Stimulated activated CD8-positive, alpha-beta memory T cell treated with anti-CD3 and anti-CD28 coated beads, Interleukin-15, amount 100 ng/mL, for 1 hour (primary cell): ENCODE measurements around the gene MST1.
A peak's percentile ranks its signal among the peaks of the same experiment; 100 is the strongest.

Experiments
- DNase-seq: peaks from one replicate; pipeline ENCODE4 v3.0.0-alpha.2; 2020; ENCODE audit warnings: low read depth

The MST1 gene

DNA sequence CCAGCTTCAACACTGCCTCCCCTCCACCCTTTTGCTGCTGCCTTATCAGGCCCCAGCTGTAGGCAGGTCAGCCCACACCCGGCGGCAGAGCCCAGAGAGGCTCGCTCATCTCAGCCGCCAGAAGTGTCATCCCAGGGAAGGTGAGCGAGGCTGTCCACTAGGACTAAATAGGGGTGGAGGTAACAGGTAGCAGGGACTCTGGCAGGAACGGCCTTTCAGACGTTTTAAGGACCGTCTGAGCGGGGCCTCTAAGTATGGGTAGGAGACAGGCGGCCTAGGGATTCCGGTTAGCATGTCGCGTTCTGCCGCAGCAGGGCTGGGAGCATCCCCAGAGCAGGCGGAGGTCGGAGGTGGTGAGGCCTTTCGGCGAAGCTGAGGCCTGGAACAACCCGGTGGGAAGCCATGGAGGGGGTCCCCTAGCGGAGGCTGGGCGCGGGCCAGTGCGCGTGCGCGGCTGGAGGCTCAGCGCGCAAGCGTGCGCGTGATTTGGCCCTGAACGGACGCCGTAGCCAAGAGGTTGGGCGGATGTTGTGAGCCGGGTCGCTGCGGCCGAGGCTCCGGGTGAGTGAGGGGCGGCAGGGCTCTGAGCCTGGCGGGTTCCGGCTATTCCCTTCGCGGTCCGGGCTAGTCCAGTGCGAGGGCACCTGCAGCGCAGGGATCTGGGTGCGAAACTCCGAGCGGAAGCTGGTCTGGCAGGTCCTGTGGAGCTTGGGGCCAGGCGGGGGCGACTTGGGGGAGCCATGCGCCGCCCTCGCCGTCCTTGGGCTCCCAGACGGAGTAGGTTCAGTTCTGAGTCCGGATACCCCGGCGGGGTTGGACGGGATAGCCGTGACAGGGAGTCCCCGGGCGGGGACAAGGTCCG lies at the start of gene MST1, which contains the start of gene RNF123:
Gene MST1, minus strand, starts transcription at position 429 of the 862 bp plus-strand sequence. CDS start 783 bp downstream, outside the sequence.
Gene RNF123, plus strand, starts transcription at position 512 of the 862 bp plus-strand sequence. CDS start 1,609 bp downstream, outside the sequence.
- peak; percentile 83 for DNase-seq

DNA sequence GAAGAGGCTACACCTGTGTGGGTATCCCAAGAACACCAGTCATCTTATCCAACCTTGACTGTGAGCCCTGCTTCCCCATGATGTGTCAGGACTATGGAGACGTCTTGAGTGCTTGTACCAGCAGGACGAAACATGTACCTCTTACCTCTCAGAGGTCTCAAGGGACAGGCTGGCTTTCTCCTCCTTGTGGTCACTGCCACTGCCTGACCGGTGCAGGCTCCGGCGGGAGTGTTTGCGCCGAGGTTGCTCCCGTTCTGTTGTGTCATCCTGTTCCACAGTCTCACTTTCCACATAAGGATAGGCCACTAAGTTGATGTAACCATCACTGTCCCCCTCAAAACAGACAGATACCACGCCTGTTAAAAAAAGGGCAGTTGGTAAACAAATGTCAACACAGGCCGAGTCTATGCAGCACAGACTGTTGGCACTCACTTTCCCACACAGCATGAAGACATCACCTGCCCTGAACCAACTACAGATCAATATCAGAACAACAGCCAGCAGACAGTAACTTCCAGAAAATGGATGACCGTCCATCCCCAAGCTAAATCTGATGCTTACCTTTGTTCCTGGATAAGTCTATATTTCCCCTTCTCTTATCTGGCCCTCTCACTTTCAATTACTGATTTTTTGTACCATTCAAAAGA lies 48.9 kb upstream of the MST1 start:
- DNase-seq = no peak

DNA sequence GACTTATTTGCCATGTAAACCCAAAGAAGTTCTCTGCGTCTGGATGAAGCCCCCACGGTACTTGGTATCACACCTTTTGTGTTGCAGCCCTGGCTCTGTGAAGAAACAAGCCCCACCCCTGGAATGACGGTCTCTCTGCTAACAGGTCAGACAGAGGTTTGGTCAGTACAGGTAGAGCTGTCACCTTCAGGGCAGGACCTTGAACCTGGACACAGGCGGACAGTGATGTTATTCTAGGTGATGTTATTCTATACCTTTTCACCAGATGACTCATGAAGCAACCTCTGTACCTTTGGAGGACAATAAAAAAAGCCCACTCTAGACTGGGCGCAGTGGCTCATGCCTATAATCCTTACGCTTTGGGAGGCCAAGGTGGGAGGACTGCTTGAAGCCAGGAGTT lies 45.5 kb upstream of the MST1 start:
- DNase-seq = no peak

DNA sequence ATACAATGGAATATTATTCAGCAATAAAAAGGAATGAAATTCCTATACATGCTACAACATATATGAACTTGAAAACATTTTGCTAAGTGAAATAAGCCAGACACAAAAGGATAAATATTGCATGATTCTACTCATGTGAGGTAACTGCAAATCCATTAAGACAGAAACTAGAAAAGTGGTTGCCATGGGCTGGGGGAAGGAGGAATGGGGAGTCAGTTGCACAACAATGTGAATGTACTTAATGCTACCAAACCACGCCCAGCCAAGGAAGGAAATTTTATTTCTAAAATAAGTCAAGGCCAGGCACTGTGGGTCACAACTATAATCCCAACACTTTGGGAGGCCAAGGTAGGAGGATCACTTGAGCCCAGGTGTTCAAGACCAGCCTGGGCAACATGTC lies 44.3 kb upstream of the MST1 start:
- no peak for DNase-seq

DNA sequence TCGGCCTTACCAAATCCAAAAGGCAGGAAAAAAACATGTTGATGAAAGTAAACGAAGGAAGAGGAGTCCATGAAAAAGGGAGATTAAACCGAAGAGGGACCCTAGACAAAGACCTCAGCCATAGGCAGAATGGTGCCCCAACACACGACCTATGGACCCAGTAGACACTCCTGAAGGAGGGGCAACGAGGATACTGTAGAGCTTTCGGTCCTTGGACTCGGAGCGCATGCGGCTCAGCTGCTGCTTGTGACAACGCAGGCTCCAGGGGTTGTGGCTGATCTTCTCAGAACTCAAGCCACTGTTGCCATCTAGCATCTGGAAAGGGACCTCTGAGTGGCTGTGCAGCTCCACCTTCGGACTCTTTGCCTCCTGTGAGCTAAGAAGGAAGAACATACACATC lies 43.3 kb upstream of the MST1 start:
- DNase-seq = no peak

DNA sequence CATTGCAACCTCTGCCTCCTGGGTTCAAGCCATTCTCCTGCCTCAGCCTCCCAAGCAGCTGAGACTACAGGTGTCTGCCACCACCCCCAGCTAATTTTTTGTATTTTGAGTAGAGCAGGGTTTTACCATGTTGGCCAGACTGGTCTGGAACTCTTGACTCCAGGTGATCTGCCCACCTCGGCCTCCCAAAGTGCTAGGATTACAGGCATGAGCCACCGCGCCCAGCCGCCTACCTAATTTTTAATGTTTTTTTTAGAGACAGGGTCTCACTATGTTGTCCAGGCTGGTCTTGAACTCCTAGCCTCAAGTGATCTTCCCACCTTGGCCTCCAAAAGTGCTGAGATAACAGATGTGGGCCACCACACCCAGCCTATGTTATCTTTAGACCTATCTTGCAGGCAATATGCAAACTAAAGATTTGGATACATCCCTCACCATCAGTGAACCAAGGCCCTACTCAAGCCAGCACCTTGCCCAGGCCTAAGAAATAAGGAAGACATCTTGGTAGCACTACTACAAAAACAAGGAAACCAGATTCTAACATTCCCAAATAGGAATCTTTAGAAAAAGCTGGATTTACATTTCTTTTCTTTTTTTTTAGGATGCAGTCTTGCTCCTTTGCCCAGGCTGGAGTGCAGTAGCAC lies 40.8 kb upstream of the MST1 start:
- no peak for DNase-seq

DNA sequence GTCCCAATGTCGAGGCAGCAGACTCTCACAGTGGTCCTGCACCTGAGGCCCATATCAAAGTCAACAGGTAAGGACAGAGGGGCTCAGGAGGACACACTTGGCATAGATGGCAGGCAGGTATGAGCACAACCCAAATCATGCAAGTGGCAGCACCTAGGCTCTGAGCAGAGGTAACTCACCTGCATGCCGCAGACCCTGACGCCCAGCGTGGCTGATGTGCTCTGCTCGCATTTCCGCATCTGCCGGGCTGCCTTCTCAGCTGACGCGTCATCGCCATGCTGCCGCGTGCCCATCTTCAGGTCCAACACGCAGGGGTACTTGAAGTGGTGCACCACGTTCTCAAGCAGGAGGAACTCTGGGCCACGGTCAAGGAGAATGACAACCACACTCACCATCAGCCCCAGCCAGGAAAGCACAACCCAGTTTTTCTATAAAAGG lies 38.7 kb upstream of the MST1 start:
- no peak for DNase-seq

DNA sequence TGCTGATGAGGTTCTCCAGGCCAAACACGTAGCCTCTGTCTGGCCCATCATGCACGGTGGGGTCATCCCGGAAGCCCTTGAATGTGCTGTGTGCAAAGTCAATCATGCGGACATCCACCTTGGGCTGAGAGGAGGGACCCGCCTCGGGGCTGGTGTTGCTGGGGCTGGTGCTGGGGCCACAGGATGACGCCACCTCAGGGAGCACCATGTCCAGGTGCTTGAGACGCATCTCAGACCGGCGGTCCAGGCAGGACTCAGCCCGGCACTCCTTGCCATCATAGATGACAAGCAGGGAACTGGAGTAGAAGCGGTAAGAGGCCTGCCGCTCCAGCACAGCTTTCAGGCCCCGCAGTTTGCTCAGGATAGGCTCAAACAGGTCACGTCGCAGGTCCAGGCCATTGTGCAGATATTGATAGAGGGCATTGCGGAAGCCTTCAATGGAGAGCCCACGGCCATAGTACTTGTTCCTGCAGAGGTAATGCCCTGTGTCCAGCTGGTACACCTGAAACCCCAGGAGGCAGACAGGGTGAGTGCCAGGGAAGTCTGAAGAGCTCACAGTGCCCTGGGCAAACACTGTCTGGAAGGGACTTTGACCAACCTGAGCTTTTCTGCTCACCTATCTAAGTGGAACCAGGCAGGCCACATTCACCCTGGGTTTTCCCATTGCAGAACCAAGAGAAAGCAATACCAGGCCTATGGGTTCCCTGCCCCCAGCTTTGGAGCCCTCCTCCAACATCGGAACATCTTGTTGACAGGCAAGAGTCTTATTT lies 38.1 kb upstream of the MST1 start:
- no peak for DNase-seq

DNA sequence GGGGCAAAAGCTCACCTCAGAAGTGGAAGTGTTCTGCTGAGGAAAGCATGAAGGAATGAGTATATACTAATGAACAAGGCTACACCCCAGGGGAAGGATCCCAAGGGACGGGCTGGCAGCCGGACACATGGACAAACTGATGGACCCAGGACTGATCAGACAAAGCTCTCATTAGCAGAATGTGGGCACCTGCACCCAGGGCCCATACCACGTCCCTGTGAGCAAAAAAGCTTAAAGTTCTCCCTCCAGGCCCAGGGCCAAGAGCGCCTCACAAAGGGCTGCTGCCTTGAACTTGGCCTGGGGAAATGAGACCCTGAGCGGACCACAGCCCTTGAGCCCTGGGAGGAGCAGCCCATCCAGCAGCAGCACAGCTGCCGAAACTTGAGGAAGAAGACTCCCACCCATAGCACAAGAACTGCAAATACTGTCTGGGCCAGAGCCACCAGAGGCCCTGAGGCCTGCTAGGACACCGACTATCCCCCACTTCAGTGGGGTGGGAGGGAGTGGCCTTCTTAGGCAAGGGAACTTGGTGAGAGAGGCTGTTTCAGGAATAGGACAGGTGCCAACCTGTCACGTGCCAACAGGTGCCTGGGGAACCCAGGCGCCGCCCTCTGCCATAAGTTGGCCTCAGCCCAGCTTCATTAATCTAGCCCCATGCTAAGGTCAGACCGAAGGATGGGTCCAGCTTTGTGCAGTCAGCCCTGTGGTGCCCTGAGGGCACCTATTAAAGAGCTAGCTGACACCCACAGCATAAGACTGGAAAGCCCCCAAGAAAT lies 36.8 kb upstream of the MST1 start:
- no peak for DNase-seq

DNA sequence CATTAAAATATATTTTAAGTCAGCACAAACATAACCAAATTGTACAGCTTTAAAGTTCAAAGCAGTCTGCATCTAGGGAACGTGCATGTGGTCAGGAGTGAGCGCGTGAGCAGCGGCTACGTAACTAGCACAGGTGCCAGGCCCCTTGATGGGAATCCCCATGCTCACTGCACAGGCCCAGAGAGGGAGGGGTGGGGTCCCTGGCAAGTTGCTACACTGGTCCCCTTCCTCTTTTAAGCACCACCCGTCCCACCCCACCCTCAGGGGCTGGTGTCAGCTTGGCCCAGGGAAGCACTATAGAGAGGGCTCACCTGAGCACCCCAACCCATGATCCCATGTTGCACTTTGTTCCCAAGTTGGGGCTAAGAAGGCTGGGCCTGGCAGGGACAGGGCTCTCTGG lies 35.3 kb upstream of the MST1 start:
- no peak for DNase-seq

DNA sequence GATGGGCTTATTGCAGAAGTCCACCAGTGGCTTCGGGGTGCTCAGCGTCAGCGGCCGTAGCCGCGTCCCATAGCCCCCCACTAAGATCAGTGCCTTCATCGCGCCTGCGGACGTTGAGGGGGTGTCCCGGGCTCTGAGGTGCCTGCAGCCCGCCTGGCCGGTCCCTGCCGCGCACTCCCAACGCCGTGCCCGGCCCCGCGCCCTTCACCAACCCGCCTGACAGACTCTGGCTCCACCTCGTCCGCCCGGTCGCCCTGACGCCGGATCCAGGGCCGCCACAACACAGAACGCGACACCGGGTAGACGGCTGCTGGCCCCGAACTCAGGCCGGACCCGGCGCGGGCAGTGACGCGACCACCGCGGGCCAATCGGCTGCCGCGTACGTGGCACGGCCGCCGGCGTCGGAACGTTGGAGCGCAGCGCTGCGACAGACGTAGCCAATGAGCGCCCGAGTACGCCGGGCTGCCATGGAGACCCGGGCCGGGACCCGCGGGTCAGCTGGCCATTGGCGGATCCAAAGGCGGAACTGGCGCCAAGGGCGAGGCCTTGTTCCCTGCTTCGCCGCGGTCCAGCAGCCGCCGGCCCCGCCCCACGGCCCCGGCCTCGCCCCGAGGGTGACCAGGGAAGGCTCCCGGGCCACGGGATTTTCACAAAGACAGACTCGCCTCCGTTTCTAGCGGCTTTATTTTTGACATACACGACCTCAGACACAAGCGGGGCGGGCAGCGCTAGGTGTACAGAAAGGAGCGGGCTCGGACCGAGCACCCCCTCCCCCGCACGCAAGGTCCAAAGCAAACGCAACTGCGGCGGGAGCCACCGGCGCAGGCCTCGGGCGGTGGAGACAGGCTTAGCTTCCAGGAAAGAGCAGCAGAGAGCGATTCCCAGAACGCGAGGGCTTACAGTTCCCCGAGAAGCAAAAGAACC lies 34.6 kb upstream of the MST1 start, which contains the start of gene GMPPB:
Gene GMPPB, minus strand, starts transcription at position 324 of the 924 bp plus-strand sequence. Its CDS starts 225 bp downstream, at position 99.
- DNase-seq = peak; percentile 78

DNA sequence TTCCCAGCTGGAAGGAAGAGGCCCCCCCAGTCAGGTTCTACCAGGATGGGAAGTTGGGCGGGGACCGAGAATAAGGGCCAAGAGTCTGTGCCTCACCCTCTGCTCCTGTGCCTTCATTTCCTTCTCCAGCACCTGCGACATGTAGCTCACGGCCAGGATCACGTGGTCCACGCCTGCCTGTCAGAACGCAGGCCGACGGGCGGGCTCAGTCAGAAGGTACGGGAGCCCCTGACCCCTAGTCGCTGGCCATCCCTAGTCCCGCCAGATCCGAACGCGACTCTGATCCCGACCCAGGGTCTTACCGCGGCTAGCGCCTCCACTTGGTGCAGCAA lies 34.0 kb upstream of the MST1 start:
- DNase-seq = no peak

DNA sequence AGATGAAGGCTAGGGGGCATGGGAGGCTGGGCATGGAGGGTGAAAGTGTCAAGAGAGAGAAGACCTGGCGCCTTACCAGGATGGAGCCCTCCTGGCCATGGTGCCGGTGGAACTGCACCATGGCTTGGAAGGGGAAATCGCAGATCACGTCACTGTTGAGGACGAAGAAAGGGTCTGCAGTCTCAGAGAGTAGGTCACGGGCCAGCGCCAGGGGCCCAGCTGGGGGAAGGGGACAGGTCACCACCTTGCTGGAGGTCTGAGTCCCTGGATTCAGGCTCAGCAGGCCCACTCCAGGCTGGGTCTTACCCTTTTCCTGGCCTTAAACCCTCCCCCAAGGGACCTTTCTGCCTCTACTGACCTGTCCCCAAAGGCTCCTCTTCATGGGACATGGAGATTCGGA lies 33.6 kb upstream of the MST1 start:
- no peak for DNase-seq

DNA sequence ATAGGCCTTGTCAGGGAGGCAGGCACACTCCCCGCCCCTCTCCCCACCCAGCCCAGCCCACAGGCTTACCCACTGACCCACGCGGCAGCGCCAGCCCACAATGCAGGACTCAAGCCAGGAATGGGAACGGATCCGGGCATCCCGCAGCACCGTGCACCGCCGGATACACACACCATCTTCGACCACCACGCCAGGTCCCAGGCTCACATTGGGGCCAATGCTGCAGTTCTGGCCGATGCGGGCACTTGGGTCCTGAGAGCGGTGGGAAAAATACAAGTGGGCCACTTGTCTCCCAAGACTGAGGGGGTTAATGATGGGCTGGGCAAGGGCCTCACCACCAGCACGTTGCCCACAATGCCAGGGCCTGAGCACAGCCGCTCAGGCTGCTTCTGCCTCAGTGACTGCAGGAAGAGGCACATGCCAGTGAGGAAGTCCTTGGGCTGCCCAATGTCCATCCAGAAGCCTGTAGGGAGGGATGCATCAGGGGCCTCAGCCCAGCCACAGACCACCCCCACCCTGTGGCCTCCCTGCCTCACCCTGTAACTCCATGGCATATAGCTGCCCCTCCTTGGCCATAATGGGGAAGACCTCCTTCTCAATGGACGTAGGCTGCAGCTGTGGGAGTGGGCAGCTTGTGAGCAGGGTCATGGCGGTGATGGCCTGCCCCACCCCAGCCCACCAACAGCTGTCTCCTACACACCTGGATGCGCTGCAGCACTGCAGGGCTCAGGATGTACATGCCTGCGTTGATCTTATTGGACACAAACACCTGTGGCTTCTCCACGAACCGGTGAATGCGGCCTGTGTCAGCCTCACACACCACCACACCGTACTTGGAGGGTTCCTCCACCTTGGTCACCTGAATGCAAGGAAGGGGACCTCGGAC lies 32.9 kb upstream of the MST1 start:
- DNase-seq = no peak

DNA sequence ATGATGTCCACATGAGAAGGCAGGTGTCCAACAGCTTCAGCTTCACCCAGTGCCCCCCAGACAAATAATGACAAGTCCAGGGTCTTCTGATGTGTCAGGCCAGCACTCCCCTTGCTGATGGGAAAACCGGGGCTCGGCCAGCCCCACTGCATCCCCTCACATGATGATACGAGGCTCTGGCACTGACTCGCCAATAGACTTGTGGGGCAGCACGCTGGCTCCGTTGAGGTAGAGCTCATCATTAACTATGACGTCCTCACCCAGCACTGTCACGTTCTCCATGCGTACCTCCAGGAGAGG lies 32.3 kb upstream of the MST1 start:
- DNase-seq = no peak

DNA sequence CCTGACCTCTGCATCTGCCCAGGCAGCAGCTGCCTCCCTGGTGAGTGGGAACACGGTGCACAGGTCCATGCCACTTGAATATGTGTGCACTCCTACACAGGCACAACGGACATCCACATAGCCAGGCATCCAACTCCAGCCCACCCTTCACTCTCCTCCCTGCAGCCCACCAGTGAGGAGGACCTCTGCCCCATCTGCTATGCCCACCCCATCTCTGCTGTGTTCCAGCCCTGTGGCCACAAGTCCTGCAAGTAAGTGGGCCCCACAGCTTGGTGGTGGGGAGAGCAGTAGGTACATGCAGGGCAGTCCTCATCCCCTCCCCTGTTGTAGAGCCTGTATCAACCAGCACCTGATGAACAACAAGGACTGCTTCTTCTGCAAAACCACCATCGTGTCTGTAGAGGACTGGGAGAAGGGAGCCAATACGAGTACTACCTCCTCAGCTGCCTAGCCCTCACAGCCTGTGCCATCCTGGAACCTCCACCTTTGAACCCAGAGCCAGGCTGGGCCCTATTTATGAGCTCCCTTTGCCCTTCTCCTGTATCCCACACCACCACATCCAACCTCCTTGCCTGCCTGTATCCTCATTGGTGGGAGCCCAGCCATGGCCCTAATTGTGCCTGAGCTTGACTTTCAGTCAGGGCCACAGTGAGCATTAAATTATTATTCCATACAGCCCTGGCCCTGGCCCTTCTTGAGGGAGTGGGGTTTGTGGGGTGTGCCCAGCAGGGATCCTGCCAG lies 31.8 kb upstream of the MST1 start:
- no peak for DNase-seq

DNA sequence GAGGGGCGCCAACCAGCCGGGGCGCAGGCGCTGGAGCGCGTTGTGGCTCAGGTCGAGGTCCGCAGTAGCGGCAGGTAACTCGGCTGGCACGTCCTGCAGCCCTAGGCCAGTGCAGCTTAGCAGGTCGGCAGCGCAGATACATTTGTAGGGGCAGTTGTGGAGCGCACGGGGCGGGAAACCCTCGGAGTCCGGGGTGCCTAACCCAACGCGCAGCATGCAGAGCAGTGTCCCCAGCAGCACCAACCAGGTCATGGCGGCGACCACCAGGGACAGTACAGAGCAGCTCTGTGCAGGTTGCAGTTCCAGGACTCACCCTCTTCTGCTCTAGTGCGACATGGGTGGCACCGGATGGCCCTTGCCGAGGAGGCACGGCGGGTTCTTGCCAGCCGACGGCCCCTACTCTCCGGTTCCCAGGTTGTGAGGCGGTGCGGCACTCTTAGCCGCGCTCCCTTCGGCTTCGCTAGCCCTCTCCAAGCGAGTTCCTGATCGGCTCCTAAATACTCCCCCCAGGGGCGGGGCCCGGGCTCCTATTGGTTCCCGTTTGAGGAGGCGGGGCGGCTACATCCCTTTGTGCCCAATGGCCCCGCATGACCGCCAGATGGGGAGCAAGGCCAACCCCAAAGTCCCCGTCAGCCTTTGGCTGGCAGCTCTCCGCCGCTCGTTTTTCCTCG lies 30.1 kb upstream of the MST1 start, which contains the start of gene AMIGO3:
Gene AMIGO3, minus strand, starts transcription at position 471 of the 671 bp plus-strand sequence. Its CDS starts 219 bp downstream, at position 252.
- DNase-seq = peak; percentile 85

DNA sequence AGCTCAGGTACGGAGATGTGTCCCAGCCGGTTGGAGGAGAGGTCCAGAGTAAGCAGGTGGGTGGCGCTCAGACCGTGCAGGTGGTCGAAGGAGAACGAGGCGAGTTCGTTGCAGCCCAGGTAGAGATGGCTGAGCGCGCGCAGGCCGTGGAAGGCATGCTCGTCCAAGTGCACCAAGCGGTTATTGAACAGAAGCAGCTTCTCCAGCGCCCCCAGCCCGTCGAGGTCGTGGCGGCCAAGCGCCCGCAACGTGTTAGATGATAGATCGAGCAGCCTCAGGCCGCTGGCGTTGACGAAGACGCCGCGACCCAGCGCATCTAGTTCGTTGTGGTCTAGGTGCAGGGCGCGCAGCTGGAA lies 29.6 kb upstream of the MST1 start:
- DNase-seq = no peak
